NCI-H1092 (cell line): ENCODE results near the gene CAPZB.

Source experiments
- DNase-seq: peaks from one replicate; lab custom pipeline; 2025; lab: John Stamatoyannopoulos, UW

The CAPZB gene

DNA sequence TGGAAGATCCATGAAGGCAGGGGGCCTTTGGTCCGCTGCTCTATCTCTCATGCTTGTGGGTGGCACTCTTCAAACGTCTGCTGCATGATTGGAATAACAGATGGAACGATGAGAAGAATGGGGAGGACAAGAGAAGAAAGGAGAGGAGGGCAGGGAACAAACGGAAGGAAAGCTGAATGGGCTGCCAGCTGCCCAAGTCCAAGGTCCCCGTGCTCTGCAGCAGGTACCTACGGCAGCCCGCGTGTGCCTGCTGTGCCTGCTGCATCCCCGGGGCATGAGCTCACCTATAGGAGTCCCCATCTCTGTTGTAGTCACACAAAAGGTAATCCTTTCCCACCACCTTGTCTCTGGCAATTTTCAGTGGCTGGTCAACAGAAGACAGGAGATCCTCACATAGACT, 100.1 kb downstream of the CAPZB start:
- no peak for DNase-seq

DNA sequence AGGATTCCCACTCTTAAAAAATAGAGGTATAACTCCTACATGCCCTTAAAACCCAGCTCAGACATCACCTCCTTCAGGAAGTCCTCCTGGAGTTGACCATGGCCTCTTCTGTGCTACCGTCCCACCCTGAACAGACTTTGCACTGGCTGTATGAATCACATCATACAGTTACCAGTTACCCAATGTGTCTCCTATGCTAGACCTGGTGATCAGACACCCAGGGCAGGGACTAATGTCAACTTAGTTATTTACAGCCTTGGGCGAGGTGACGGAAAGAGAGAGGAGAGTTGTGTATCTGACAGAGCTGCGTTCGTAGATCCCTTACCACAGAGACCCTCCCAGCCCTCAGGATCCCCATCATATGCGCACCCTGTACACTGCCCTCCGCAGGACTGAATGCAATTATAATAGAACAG, 100.6 kb downstream of the CAPZB start:
- DNase-seq = no peak

DNA sequence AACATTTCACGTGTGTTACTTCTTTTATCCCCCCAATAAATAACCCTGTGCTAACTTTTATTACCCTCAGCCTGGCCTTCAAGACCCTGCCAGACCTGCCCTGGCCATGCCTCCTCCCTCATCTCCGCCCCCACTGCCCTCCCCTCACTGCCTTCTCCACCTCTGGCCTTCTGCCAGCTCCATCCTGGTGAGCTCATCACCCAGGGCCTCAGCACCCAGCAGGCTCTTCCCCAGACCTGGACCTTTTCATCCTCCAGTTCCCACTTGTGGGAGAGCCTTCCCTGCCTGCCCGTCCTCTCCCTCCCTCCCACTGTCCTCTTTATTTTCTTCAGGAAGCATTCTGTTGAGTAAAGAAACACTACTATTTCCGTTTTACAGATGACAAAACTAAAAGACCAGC, 101.2 kb downstream of the CAPZB start:
- no peak for DNase-seq

- DNase-seq = no peak
Measured at GRCh38 chr1:19382222-19382621, 103.1 kb downstream of the CAPZB start.

DNA sequence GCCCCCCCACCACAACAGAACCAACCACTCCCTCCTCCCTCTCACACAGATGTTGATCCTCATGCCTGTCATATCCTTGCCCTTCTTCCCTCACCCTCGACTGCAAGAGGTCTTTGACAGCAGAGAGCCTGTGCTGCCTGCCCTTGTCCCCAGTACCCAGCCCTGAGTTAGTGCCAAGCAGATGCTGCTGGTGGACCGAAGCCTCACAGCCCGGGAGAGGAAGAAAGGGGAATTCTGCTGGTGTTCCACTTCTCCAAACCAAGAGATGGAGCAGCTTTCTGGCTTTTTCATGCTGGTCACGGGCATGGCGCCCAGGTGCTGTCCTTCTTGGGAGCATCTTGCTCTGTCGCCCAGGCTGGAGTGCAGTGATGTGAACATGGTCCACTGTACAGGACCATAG, 104.1 kb downstream of the CAPZB start:
- no peak for DNase-seq

- no peak for DNase-seq
Measured at GRCh38 chr1:19377812-19378718, 107.3 kb downstream of the CAPZB start.

DNA sequence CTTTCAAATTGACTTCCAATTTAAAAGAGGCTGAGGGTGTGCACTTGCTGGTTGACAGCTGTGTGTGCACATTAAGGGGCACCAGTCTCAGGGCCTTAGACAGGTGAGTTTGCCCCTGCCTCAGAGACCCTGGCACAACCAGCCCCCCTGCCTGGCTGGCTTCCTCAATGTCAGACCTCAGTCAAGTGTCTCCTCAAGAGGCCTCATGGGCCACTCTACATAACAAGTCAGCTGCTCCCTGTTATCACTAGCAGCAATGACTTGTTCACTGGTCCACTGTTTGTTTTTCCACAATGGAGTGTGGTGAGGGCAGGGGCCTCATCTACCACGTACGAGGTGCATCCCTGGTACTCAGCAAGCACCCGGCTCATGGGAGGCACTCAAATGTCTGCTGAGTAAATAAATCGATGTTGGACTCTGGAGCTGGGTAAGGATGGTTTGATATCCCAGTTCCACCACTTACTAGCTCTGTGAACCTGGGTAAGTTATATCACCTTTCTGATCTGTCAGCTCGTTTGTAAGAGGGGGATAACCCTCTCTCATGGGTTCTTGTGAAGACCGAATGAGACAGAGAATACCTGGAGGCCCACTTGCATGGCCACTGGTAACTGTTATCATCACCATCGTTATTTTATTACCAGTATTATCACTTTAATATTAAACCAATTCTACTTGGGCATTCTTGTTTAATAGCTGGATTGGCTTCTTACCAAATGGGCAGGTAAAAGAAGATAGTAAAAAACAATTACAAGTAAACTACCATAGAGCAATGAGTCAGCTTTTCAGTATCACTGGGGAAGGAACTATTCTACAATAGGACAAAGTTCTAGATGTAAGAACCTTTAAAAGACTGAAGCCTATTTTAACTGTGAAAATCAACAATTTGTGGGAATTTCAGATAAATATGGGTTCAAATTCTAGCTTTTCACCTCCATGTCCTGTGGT, 108.6 kb downstream of the CAPZB start:
- DNase-seq = no peak

GRCh38 chr1:19375631-19376400, 109.5 kb downstream of the CAPZB start:
- DNase-seq = no peak

DNA sequence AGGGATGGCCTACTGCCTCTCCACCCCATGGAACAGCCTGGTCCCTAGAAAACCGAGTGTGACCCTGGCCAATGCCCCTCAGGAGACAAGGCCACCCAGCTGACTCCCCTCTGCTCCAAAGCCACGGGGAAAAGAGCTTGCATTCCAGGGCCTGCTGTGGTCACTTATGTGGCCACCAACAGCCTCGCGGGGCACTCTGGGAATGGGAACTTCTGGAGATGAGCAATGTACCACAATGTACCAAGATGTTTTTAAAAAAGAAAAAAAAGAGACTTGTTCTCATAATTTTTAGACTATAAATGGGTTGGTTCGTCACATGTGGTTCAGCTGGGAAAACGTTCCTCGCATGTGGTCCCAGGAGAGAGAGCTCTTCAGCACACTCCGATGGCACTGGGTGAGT, 110.4 kb downstream of the CAPZB start:
- no peak for DNase-seq

DNA sequence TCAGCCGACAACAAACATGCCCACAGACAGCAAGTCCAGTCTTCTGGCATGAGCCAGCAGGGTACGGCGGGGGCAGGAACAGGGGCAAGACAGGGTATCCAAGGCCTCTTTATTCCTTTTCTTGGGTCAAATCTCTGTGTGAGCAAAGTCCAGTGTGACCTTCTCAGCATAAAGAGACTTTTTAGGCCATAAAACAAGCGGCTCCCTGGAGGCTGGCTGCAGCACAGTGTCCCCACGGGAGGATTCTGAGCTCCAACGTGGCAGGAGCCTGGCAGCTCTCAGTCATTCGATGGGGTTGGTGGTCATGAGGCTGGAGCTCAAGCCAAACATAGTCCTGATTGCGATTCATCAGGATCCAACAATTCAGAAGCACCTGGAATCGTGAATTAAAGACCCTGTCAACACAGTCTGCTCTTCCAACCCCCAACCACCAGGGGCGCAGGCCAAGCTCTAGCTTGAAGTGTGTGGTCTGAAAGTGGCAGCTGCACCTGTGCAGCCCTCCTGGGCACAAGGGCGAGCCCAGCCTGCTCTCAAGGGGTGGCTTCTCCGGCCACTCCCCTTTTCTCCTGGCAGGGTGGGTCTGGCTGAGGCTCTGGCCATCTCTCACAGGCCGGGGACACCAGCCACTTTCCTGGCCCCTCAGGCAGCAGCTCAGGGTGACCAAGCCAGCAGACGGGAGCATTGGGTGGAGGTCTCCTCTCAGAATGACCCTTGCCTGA, 111.1 kb downstream of the CAPZB start:
- DNase-seq = no peak

GRCh38 chr1:19373211-19374082, 111.9 kb downstream of the CAPZB start:
- no peak for DNase-seq

GRCh38 chr1:19372602-19373001, 112.7 kb downstream of the CAPZB start:
- DNase-seq = no peak

DNA sequence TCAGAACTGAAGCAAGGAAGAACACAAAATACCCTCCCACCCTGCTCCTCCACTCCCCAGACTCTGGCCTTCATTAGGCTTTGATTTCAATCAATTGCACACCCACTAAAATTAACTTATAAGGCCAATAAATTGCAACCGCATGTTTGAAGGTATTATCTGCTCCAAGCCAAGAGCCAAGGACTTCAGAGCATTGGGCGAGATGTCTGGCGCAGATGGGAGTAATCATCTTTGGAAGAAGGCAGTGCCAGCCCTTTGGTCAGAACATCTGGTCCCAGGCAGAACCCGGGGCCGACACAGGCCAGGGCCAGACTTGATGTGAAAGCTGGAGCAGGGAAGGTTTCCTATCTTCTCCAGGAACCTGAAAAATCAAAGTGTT, 113.2 kb downstream of the CAPZB start:
- DNase-seq = no peak

GRCh38 chr1:19371226-19372135, 113.9 kb downstream of the CAPZB start:
- DNase-seq = no peak

GRCh38 chr1:19370453-19371170, 114.7 kb downstream of the CAPZB start:
- DNase-seq = no peak

DNA sequence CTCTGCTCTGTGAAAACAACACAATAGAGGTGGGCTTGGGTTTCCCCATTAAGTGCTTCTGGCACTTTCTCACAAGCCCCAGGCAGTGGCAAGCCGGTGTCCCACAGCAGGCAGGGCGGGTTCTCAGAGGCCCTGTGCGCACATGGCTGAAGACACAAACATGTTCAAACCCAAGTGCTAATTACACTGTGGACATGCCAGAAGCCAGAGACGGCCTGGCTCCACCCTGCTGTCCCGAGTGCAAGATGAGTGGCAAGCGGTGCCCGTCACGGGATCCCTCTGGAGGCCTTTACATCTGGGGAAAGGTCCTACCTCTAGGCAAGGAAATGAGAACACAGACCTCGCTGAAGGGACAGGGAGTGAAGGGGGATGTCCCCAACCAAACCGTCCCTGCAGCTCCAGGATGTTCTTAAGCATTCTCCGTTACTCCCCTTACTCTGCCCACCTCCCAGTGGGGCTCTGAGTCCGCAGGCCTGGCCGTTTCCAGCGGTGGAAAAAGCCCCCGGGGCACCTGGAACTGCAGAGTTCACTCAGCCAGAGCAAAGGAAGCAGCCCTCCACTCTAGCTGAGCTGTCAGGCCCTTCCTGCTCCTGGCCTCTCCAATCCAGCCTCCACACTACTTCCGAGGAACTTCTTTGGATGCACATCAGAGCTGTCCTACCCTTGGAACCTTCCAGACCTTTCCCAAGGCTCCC, 115.8 kb downstream of the CAPZB start:
- DNase-seq = no peak

DNA sequence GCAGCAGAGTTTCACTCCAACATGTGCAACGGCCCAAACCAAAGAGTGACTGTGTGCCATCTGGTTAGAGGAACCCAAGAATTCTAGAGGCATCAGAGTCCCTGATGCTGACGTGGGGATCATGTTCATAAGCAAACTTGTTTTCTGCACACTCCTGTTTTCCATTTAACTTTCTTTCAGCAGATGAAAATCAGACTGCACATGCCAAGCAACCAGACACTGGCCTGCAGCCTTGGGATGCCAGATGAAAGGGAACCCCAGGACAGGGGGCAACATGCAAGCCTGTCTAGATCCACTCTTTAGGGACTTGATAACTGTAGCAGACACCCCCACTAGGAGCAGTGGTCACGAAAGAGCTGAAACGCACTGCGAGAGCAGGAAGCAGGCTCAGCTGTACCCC, 116.4 kb downstream of the CAPZB start:
- no peak for DNase-seq

DNA sequence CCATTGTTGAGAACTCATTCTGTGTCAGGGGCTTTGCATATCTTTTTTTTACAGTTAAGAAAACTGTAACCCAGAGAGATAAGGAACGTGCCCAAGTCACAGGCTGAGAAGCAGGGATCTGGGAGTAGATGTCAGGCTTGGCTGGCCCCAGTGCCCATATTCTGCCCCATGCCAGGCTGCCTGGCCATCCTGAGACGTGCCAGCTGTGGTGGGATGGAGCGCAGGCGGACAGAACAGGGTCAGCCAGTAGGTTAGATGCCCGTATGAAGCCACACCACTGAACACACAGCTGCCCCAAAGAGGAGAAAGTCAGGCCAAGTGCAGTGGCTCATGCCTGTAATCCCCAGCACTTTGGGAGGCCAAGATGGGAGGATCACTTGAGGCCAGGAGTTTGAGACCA, 117.3 kb downstream of the CAPZB start:
- no peak for DNase-seq
